Breast epithelium (tissue), 3 donors: ENCODE data around the gene MTCP1.

Experiments
- POLR2A ChIP-seq: fragments of 450-650 bp; IDR thresholded peaks from one replicate; pipeline ENCODE4 v1.6.1; 2016; ENCODE audit warnings: antibody characterized with exemption, mild to moderate bottlenecking, moderate library complexity
- TF ChIP-seq, protein P1 (sequence below), 3 donors: fragments of 450-650 bp; IDR thresholded peaks; one replicate each; pipeline ENCODE4 v1.5.1; 2016 to 2017; ENCODE audit warnings: antibody characterized with exemption in 3 of 3, mild to moderate bottlenecking in 3 of 3, moderate library complexity in 3 of 3

GRCh38 chrX:155094468-155095061 is 23.6 kb upstream of the MTCP1 start:
- TF ChIP-seq, protein P1, sequence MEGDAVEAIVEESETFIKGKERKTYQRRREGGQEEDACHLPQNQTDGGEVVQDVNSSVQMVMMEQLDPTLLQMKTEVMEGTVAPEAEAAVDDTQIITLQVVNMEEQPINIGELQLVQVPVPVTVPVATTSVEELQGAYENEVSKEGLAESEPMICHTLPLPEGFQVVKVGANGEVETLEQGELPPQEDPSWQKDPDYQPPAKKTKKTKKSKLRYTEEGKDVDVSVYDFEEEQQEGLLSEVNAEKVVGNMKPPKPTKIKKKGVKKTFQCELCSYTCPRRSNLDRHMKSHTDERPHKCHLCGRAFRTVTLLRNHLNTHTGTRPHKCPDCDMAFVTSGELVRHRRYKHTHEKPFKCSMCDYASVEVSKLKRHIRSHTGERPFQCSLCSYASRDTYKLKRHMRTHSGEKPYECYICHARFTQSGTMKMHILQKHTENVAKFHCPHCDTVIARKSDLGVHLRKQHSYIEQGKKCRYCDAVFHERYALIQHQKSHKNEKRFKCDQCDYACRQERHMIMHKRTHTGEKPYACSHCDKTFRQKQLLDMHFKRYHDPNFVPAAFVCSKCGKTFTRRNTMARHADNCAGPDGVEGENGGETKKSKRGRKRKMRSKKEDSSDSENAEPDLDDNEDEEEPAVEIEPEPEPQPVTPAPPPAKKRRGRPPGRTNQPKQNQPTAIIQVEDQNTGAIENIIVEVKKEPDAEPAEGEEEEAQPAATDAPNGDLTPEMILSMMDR (IDR thresholded peaks at IDR 0.05) = peak in 1 of 3 donors; percentile 41
- no peak for TF ChIP-seq POLR2A
